H1 (cell line): ENCODE data around the gene GH2. TPM values are rescaled to one million over a fixed set of nuclear protein-coding genes. Genes with fewer than 3 reads are reported as not detected.

Source experiments
- BACH1 ChIP-seq: IDR thresholded peaks from 2 replicates; pipeline ENCODE4 v1.6.1; 2012; ENCODE audit warnings: low read length, improper control_type of control experiment
- CBX8 ChIP-seq: fragments of 300-800, 300-1000 bp; sonication (generic); IDR thresholded peaks from 2 replicates; pipeline ENCODE4 v1.7.1; 2016; ENCODE audit warnings: low read depth, low read length, borderline replicate concordance
- E2F6 ChIP-seq: IDR thresholded peaks from 2 replicates; pipeline ENCODE4 v1.6.1; 2012; ENCODE audit warnings: inconsistent platforms
- GABPA ChIP-seq: IDR thresholded peaks from 2 replicates; pipeline ENCODE4 v1.6.1; 2011; ENCODE audit warnings: mild to moderate bottlenecking, low read length, moderate library complexity, borderline replicate concordance; ENCODE audit not compliant: insufficient read depth
- KDM5A ChIP-seq: fragments of 200-600 bp; IDR thresholded peaks from 2 replicates; pipeline ENCODE4 v1.7.1; 2012; ENCODE audit warnings: mild to moderate bottlenecking, low read length, inconsistent platforms, mixed read lengths
- RXRA ChIP-seq: IDR thresholded peaks from 2 replicates; pipeline ENCODE4 v1.6.1; 2011; ENCODE audit warnings: low read depth, mild to moderate bottlenecking, low read length, moderate library complexity; ENCODE audit not compliant: insufficient read depth
- polyA plus RNA-seq, 7 experiments: library from polyadenylated mRNA; depleted of rRNA in 3 of 7; stranded (reverse) in 5 of 7; unstranded in 2 of 7; fragments of >200 nt in 5 of 7; fragments of 200-250 nt in 2 of 7; gene quantifications; 1 replicate in 5 of 7; 2 replicates in 1 of 7; 4 replicates in 1 of 7; pipeline versions ENCODE4 v1.2.1 to v1.2.3, GENCODE V29; 2011 to 2013; ENCODE audit warnings: missing spikeins in 2 of 7, mixed read lengths in 2 of 7
- total RNA-seq: library from RNA; stranded (reverse); fragmentation: NEBNext Ultra II Directional; extraction: Animal tissue kit (Norgen Biotek cat#: 25700); gene quantifications from 2 replicates; pipeline ENCODE4 v1.2.1, GENCODE V29; 2021

The GH2 gene
- total and polyA plus RNA-seq, 2 of the 8 experiments (the other 6 are each of a cell fraction or from before 2014, with no cell fraction given) = 0.60 to 1.5 TPM

- no peak for TF ChIP-seq CBX8
- peak; percentile 53 for TF ChIP-seq BACH1
- TF ChIP-seq E2F6 = peak; percentile 65
- TF ChIP-seq KDM5A = no peak
- peak; percentile 93 for TF ChIP-seq RXRA
- TF ChIP-seq GABPA = peak; percentile 85
Observed at GRCh38 chr17:63842540-63843386, 39.0 kb downstream of the GH2 start, which contains the start of gene SMARCD2 (continued).
